T-helper 22 cell (primary cell): ENCODE measurements around the gene AKAP7.
"Not testable (repeated sequence)": the region's sequence is repeated elsewhere in the genome, so short reads cannot be mapped to it uniquely, and the experiment has no call there.

Experiments used
- DNase-seq: peaks from one replicate; pipeline ENCODE4 v3.0.0-alpha.2; 2020; ENCODE audit warnings: low read depth

Gene AKAP7

DNA sequence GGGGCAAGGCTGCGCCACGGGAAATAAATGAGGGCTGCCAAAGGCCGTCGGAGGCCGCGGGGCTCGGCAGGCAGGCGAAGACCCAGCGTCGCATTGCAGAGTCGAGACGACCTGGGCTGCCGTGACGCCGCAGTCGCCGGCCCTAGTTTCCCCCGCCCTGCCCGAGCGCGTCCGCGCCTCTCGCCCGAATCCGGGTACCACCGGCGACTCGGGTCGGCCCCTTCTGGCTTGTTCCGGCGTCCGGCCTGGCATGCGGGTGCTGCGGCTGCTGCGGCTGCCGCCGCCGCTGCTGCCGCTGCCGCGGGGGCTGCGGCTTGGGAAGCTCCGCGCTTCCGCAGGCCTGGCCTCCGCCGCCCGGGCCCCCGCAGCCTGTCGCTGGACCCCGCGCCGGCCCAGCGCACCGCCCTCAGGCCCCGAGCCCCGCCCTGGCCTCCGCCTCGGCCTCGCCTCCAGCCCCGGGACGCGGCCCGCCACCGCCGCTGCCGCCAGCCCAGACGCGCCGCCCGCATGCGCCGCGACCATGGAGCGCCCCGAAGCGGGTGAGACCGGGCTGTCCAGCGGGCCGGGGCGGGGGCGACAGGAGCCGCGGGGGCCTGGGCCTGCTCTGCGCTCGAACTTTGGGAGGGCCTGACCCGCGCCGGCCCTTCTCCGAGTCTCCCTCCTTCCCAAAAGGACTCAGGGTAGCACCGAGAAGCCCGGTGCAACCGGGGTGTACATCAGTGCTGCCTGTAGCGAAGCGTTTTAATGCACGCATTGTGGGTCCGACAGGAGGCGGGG is at the start of gene AKAP7:
TSS of gene AKAP7 (plus strand) at position 224 of the 777 bp plus-strand sequence. CDS start at position 521, 297 bp downstream.
- DNase-seq, result peak; percentile 13

DNA sequence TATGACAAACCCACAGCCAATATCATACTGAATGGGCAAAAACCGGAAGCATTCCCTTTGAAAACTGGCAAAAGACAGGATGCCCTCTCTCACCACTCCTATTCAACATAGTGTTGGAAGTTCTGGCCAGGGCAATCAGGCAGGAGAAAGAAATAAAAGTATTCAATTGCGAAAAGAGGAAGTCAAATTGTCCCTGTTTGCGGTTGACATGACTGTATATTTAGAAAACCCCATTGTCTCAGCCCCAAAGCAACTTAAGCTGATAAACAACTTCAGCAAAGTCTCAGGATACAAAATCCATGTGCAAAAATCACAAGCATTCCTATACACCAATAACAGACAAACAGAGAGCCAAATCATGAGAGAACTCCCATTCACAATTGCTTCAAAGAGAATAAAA is 44.9 kb upstream of the AKAP7 start:
- not testable (repeated sequence) for DNase-seq

- not testable (repeated sequence) for DNase-seq
These were observed 43.3 kb upstream of the AKAP7 start for GRCh38 chr6:131091944-131092343.

- no peak for DNase-seq
These were observed 41.9 kb upstream of the AKAP7 start for GRCh38 chr6:131093334-131093733.

DNA sequence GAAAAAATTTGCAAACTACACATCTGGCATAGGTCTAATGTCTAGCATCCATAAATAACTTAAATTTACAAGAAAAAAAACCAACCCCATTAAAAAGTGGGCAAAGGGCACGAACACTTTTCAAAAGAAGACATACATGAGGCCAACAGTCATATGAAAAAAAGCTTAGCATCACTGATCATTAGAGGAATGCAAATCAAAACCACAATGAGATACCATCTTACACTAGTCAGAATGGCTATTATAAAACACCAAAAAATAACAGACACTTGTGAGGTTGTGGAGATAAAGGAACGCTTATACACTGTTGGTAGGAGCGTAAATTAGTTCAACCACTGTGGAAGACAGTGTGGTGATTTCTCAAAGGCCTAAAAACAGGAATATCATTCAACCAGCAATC is 38.5 kb upstream of the AKAP7 start:
- no peak for DNase-seq

- no peak for DNase-seq
These were observed 33.2 kb upstream of the AKAP7 start for GRCh38 chr6:131101911-131102680.

DNA sequence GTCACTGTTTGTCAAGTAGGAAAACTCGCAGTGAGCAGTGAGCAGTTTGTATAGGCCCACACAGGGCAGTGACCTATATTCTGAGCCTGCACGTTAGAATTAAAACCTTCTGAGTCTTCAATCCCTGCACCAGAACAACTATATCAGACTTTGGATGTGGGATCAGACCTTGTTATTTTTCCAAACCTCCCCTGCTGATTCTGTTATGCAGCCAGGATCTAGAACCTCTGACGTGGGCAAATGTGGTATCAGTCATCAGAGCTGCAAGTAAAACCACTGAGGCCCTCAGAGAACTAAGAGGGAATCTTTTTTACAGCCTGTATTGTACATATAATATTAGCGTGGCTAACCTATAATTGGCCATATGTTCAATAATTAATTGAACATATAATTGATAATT is 32.0 kb upstream of the AKAP7 start:
- no peak for DNase-seq

- no peak for DNase-seq
These were observed 31.4 kb upstream of the AKAP7 start for GRCh38 chr6:131103901-131104300.

DNA sequence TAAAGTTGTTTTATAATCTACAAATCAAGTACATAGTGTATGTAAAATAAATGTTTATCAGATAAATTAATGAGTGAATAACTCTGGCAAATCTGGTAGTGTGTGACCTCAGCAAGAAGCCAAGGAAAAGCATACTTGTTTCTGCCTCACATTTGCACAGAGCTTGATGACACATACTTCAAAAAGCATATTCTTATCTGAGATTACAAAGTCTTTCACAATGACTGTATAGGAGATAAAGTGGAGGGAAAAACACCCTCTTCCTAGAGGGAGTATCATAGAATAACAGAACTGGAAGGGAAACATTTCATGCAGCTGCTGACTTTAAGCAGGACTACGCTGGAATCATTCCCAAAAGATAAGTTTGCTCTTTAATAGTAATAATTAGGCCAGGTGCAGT is 28.1 kb upstream of the AKAP7 start:
- DNase-seq, result no peak

- no peak for DNase-seq
These were observed 23.0 kb upstream of the AKAP7 start for GRCh38 chr6:131112249-131112648.

GRCh38 chr6:131115651-131116050 is 19.6 kb upstream of the AKAP7 start:
- no peak for DNase-seq

GRCh38 chr6:131116321-131116720 is 18.9 kb upstream of the AKAP7 start:
- no peak for DNase-seq

DNA sequence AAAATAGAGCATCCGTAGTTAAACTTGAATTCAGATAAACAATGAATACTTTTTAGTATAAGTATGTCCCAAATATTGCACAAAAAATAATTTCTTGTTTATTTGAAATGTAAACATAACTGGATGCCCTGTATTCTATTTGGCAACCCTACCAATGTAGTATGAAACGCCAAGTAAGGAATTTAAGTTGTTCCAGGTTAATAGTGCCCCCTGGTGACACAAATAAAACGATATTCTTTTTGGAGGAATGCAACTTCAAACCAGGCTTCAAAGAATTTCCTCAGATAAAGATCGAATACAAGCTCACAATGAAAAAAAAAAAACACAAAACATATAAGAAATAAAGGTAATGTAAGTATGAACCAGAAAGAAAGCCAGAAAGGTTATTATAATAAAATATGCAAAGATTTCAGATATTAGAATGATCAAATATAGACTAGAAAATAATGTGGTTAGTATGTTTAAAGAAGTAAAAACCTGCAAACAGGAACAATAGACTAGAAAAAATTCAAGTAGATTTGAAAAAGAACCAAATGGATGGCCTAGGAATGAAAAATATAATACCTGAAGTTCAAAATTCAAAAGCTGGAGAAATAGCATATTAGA is 18.4 kb upstream of the AKAP7 start:
- DNase-seq, result no peak

DNA sequence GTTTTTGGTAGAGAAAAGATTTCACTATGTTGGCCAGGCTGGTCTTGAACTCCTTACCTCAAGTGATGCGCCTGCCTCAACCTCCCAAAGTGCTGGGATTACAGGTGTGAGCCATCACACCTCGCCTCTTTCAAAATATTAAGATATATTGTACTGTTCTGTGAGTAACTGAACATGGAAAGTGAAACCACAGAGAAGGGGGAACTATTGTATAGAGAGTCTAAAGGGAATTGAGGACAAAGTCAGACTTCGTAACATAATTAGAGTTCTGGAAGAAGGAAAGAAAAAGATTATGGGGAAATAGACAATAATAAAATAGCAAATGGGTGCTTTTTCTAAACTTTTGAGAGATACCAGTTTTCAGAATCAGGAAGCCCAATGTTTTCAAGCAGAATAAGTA is 17.4 kb upstream of the AKAP7 start:
- no peak for DNase-seq

GRCh38 chr6:131122007-131122406 is 13.3 kb upstream of the AKAP7 start:
- no peak for DNase-seq

GRCh38 chr6:131122516-131122915 is 12.8 kb upstream of the AKAP7 start:
- no peak for DNase-seq

GRCh38 chr6:131124336-131125071 is 10.8 kb upstream of the AKAP7 start:
- DNase-seq, result no peak

DNA sequence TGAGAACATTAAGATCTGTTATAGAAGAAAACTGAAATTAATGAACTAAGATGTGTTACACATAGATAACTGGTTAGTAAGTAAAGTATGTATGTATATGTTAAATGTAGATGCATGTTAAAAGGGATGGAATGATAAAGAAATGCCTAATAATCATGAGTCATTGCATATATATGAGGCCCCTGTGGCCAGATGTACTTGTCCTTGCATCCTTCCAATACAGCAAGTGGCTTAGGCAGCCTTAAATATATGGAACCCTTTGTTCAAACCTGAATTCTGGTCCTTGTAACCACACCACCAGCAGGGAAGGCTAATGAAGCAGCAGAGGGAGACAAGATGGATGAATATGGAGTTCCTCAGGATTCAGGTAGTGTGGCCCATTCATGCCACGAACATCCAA is 9.8 kb upstream of the AKAP7 start:
- no peak for DNase-seq

DNA sequence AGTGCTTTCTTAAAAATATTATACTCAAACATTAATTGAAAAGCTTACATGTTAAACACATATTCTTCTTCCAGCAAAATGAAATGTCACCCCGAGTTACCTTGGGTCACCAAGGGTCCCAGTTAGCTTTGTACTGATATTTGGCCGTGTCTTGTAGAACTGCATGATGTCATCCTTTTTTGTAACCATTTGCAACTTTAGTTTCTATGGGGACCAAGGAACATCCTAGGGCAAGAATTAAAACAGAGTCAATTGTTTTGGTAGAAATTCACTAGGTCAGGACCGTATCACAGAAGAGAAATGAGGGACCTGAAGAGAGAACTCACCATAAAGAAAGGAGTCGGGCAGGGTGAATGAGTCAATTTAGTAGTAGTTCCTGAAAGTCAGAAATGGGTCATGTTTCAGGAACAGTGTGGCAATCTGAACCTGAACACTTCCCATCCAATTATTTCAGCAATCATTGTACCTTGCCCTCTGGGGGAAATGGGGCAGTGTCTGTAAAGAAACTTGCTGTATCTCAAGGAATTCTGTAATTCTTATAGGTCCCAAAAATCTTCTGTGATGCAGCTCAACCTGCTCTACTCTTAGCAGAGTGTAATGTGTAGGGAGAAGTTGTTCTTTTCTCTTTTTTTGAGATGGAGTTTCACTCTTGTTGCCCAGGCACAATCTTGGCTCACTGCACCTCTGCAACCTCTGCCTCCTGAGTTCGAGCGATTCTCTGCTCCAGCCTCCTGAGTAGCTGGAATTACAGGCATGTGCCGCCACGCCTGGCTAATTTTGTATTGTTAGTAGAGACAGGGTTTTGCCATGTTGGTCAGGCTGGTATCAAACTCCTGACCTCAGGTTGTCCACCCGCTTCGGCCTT is 5.3 kb upstream of the AKAP7 start:
- no peak for DNase-seq

GRCh38 chr6:131130554-131130940 is 4.7 kb upstream of the AKAP7 start:
- DNase-seq, result no peak

- DNase-seq, result no peak
These were observed 2.9 kb upstream of the AKAP7 start for GRCh38 chr6:131132360-131132759.
